ENCODE data around the gene VWA1.
A peak's percentile ranks its signal among the peaks of the same experiment; 100 is the strongest.
"Not testable (repeated sequence)": the region's sequence is repeated elsewhere in the genome, so short reads cannot be mapped to it uniquely, and the experiment has no call there.

VWA1 gene

DNA sequence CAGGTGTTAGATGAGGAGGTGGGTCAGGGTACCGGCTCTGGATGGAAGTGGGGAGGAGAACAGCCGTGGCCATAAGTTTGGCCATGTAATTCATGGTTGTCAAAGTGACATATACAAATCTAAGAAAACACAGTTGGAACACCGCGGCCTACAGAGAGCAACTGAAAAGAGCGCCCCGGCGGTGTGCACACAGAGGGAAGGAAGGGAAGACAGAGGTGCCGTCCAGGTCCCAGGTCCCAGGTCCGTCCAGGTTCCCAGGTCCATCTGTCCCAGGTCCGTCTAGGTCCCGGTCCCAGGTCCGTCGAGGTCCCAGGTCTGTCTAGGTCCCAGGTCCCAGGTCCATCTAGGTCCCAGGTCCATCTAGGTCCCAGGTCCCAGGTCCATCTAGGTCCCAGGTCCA, 23.9 kb upstream of the VWA1 start:
- no peaks in the 10 kb centered on the region for H3K27me3 ChIP-seq

DNA sequence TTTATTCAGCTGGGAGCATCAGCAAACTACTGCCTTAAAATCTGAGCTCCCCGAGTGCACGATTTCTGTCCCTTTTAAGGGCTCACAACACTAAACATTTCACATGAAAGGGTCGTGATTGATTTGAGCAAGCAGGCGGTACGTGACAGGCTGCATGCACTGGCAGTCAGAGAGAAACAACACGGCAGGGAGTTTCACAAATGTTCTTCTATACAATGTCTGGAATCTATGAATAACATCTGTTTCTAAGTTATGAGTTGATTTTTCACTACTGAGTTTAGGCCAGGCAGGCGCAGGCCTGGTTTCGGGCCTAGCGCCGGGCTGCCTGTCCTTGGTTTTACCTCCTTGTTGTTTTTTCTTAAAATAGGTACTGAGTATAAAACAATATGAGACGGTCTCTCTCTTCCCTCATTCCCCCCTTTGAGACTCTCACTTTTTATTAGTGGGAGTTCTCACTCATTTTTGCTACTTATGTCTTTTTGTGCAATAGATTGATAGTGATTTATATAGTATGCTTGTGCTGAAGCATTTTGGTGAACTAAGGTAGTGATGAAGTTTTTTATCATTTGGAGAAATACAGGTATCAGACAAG, 23.1 kb upstream of the VWA1 start:
- not testable (repeated sequence) for H3K4me2 ChIP-seq, H3K27me3 ChIP-seq, H3K27ac ChIP-seq, H3K4me3 ChIP-seq, H3K9ac ChIP-seq
- H3K36me3 ChIP-seq: peaks cover 7 to 37% (median 25%) of the 10 kb centered on the region in 11 experiments; a peak in 21 of 22 replicates
- H3K9me3 ChIP-seq (replicated peaks in 1 of 11): peaks cover 13 to 26% (median 20%) of the 10 kb centered on the region in 11 experiments
- H3K4me1 ChIP-seq: peaks cover 16 to 18% (median 17%) of the 10 kb centered on the region in 10 experiments
- H4K20me1 ChIP-seq: peaks cover 0 to 22% (median 19%) of the 10 kb centered on the region in 11 experiments; a peak in 17 of 22 replicates

More for the DNA sequence above, 23.9 kb upstream of the VWA1 start:
- H4K20me1 ChIP-seq: peaks cover 0 to 24% (median 19%) of the 10 kb centered on the region in 11 experiments; a peak in 17 of 22 replicates
- no peak overlapping the region for H3K9ac ChIP-seq
- no peak overlapping the region for H3K4me3 ChIP-seq
- H3K4me1 ChIP-seq: peaks cover 16 to 18% (median 17%) of the 10 kb centered on the region in 10 experiments
- H3K9me3 ChIP-seq (replicated peaks in 1 of 11): peaks cover 13 to 26% (median 20%) of the 10 kb centered on the region in 11 experiments
- no peak overlapping the region for H3K27ac ChIP-seq
- TF ChIP-seq Cebpa-rat (IDR thresholded peaks at IDR 0.05): no peak
- no peak overlapping the region for H3K4me2 ChIP-seq
- peaks cover 7 to 37% (median 25%) of the 10 kb centered on the region in 11 experiments; a peak in 21 of 22 replicates for H3K36me3 ChIP-seq

GRCh38 chr1:1415751-1416150, 19.7 kb upstream of the VWA1 start:
- Histone ChIP-seq H3K27me3 (no peaks in the 10 kb centered on the region), H3K9me3 (replicated peaks in 1 of 11) (peaks cover 13 to 23% (median 18%) of the 10 kb centered on the region in 11 experiments), H4K20me1 (no peaks in the 10 kb centered on the region; a peak in 1 of 22 replicates), H3K27ac (no peak overlapping the region), H3K4me2 (no peak overlapping the region), H3K9ac (no peak overlapping the region; a peak in 1 of 22 replicates), H3K4me1 (peaks cover 2 to 28% (median 22%) of the 10 kb centered on the region in 10 experiments; a peak in 18 of 20 replicates), H3K4me3 (no peak overlapping the region), H3K36me3 (peaks cover 6 to 19% (median 11%) of the 10 kb centered on the region in 11 experiments; a peak in 18 of 22 replicates)
- TF ChIP-seq Cebpa-rat (IDR thresholded peaks at IDR 0.05): no peak

DNA sequence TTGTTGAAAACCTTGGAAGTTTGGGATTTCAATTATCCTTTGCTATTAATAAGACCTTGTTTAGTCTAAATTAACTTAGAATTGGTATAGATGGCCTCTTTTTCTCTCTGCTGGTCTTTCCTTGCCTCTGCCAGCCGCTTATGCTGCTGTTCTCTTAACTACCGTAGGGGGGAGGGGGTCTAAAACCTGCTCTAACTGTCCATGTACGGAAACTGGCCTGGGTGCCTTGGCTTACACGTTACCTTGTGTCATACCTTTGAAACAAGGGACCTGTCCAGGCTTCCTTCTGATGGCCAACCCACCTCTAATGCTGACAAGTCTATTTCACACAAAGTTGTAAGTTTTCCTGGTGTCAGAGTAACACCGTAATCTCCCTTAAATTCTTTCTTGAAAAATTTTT, 18.1 kb upstream of the VWA1 start:
- H3K9me3 ChIP-seq (replicated peaks in 1 of 11); H3K27me3 ChIP-seq; H3K4me3 ChIP-seq; H3K36me3 ChIP-seq; H4K20me1 ChIP-seq; H3K27ac ChIP-seq; H3K9ac ChIP-seq: not testable (repeated sequence)
- Histone ChIP-seq H3K4me1 (peaks cover 13 to 44% (median 38%) of the 10 kb centered on the region in 10 experiments), H3K4me2 (peak overlapping the region in 1 of 11 experiments; percentile 58; a peak in 1 of 22 replicates)

DNA sequence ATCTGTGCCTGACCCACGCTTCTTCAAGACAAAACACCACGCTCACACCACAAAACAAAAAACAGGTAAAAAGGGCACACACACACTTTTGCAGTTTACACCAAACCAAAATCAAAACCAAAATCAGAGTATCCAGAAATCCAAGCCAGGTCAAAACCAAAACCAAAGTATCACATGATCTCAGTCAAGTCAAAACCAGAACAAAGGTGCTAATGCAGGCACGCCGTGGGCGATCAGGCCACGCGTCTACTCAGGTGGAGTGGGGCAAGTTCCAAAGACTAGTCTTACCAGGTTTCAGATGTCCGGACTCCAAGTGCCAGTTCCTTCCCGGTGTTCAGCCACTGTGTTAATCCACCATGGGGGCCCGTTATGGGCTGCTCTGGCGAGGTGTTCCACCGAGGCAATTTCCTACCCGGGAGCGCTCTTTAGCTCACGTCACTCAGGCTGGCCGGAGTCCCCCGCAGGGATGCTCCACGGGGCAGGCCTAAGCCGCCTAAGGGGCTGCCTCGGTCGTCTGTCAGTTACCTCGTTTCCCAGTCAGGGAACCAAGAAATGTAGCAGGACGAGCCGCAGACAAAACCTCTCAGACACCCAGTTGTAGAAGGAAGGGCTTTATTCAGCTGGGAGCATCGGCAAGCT, 17.5 kb upstream of the VWA1 start:
- H3K4me1 ChIP-seq: peaks cover 18 to 50% (median 43%) of the 10 kb centered on the region in 10 experiments
- peak overlapping the region in 8 of 11 experiments; percentile 1 to 58 (median 38); a peak in 11 of 22 replicates for H3K4me2 ChIP-seq
- H3K36me3 ChIP-seq; H3K27me3 ChIP-seq; H3K9me3 ChIP-seq (replicated peaks in 1 of 11); H4K20me1 ChIP-seq; H3K4me3 ChIP-seq: not testable (repeated sequence)
- peak overlapping the region in 9 of 11 experiments; percentile 39 to 78 (median 64); a peak in 15 of 22 replicates for H3K27ac ChIP-seq
- H3K9ac ChIP-seq: peak overlapping the region; percentile 30 to 77 (median 61); a peak in 19 of 22 replicates

DNA sequence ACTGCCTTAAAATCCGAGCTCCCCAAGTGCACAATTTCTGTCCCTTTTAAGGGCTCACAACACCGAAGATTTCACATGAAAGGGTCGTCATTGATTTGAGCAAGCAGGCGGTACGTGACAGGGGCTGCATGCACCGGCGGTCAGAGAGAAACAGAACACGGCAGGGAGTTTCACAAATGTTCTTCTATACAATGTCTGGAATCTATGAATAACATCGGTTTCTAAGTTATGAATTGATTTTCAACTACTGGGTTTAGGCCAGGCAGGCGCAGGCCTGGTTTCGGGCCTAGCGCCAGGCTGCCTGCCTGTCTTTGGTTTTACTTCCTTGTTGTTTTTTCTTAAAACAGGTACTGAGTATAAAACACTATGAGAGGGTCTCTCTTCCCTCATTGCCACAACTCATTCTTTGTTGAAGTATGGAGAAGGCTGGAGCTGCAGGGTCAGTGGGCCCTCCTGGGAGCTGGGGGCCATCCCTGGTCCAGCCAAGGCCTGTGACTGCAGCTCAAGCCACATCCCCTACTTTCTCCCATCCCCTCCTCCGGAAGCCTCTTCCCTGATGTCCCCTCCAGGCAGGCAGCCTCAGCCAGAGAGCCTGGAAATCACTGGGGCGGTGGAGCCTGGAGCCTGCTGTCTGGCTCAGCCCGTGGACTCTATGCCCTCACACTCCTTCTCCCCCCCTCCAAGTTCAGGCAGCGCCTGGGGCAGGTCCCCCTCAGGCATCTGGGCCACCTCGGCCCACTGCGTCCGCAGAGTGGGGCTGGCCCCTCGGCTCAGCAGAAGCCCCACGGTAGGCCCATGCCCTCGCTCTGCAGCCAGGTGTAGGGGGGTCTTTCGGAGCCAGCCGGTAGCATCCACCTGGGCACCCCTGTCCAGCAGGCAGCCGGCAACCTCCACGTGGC, 16.8 kb upstream of the VWA1 start:
- no peaks in the 10 kb centered on the region for H3K36me3 ChIP-seq
- H3K27ac ChIP-seq: peak overlapping the region in 9 of 11 experiments; percentile 39 to 78 (median 64); a peak in 19 of 22 replicates
- no peak for TF ChIP-seq Cebpa-rat (IDR thresholded peaks at IDR 0.05)
- no peak overlapping the region for H3K4me3 ChIP-seq
- H3K4me2 ChIP-seq: peak overlapping the region in 9 of 11 experiments; percentile 1 to 58 (median 36); a peak in 12 of 22 replicates
- no peaks in the 10 kb centered on the region for H3K27me3 ChIP-seq
- H3K4me1 ChIP-seq: peaks cover 18 to 57% (median 48%) of the 10 kb centered on the region in 10 experiments
- peak overlapping the region; percentile 30 to 77 (median 61); a peak in 19 of 22 replicates for H3K9ac ChIP-seq
- H3K9me3 ChIP-seq (replicated peaks in 1 of 11): no peaks in the 10 kb centered on the region
- no peaks in the 10 kb centered on the region; a peak in 1 of 22 replicates for H4K20me1 ChIP-seq

- H3K4me2 ChIP-seq: peak overlapping the region in 9 of 11 experiments; percentile 1 to 90 (median 36); a peak in 9 of 22 replicates
- H3K36me3 ChIP-seq: no peaks in the 10 kb centered on the region
- no peaks in the 10 kb centered on the region for H3K9me3 ChIP-seq (replicated peaks in 1 of 11)
- H3K4me1 ChIP-seq: peaks cover 18 to 60% (median 48%) of the 10 kb centered on the region in 10 experiments
- no peaks in the 10 kb centered on the region for H3K27me3 ChIP-seq
- no peaks in the 10 kb centered on the region; a peak in 1 of 22 replicates for H4K20me1 ChIP-seq
- peak overlapping the region in 9 of 11 experiments; percentile 45 to 77 (median 63); a peak in 10 of 22 replicates for H3K9ac ChIP-seq
- no peak overlapping the region for H3K4me3 ChIP-seq
- H3K27ac ChIP-seq: peak overlapping the region in 4 of 11 experiments; percentile 64 to 78 (median 72); a peak in 7 of 22 replicates
- TF ChIP-seq Cebpa-rat (IDR thresholded peaks at IDR 0.05): no peak
Observed at GRCh38 chr1:1419363-1419812, 16.1 kb upstream of the VWA1 start.

GRCh38 chr1:1419813-1420653, 15.5 kb upstream of the VWA1 start:
- no peaks in the 10 kb centered on the region for H3K36me3 ChIP-seq
- no peaks in the 10 kb centered on the region for H3K27me3 ChIP-seq
- H3K9ac ChIP-seq: peak overlapping the region in 4 of 11 experiments; percentile 70 to 77 (median 73); a peak in 4 of 22 replicates
- peak overlapping the region in 6 of 11 experiments; percentile 1 to 90 (median 38); a peak in 5 of 22 replicates for H3K4me2 ChIP-seq
- H3K4me3 ChIP-seq: no peak overlapping the region
- H4K20me1 ChIP-seq: no peaks in the 10 kb centered on the region; a peak in 1 of 22 replicates
- no peak overlapping the region for H3K27ac ChIP-seq
- no peak for TF ChIP-seq Cebpa-rat (IDR thresholded peaks at IDR 0.05)
- peaks cover 18 to 60% (median 48%) of the 10 kb centered on the region in 10 experiments for H3K4me1 ChIP-seq
- H3K9me3 ChIP-seq (replicated peaks in 1 of 11): no peaks in the 10 kb centered on the region
